ENCODE data around the gene STYK1.

Gene STYK1, protein sequence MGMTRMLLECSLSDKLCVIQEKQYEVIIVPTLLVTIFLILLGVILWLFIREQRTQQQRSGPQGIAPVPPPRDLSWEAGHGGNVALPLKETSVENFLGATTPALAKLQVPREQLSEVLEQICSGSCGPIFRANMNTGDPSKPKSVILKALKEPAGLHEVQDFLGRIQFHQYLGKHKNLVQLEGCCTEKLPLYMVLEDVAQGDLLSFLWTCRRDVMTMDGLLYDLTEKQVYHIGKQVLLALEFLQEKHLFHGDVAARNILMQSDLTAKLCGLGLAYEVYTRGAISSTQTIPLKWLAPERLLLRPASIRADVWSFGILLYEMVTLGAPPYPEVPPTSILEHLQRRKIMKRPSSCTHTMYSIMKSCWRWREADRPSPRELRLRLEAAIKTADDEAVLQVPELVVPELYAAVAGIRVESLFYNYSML

DNA sequence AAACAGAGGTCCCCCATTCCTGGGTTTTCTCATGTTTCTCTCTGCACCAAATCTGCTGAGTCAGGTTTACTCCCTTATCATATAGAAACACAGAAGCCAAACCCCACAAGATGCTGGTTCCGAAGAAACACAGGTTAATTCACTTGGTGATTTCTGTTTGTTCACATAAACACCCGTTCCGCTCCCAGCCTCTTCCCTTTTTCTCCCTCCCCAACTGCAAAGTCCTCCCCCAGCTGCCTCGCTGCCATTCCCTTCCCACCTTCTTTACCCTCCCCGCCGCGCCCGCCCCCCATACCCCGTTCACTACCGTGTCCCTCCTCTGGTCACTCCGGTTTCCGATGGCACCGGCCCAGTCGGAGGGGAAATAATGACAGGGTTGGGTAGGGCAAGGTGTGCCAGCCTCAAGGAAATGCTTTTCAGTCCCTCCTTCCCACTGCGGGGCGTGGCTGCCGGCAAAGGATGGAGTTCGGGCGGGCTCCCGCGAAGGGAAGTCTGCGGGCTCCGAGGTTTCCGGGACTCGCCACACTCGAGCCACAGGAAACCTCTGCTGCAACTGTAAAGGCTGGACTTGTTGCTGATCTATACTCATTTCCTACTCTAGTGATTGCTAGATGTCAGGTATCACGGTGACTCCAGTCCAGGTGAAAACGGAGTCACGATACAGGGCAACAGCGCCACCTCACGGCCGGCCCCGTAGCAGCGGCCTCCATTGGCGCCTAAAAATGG lies at the start of gene STYK1:
Gene STYK1 (minus strand): TSS at position 394 of the 726 bp plus-strand sequence. CDS start 39,434 bp downstream, outside the sequence.
- TF ChIP-seq, protein P1, sequence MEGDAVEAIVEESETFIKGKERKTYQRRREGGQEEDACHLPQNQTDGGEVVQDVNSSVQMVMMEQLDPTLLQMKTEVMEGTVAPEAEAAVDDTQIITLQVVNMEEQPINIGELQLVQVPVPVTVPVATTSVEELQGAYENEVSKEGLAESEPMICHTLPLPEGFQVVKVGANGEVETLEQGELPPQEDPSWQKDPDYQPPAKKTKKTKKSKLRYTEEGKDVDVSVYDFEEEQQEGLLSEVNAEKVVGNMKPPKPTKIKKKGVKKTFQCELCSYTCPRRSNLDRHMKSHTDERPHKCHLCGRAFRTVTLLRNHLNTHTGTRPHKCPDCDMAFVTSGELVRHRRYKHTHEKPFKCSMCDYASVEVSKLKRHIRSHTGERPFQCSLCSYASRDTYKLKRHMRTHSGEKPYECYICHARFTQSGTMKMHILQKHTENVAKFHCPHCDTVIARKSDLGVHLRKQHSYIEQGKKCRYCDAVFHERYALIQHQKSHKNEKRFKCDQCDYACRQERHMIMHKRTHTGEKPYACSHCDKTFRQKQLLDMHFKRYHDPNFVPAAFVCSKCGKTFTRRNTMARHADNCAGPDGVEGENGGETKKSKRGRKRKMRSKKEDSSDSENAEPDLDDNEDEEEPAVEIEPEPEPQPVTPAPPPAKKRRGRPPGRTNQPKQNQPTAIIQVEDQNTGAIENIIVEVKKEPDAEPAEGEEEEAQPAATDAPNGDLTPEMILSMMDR (IDR thresholded peaks at IDR 0.05), result peak; percentile 99

- TF ChIP-seq, protein P1 (IDR thresholded peaks at IDR 0.05), result no peak
These were observed 49.3 kb upstream of the STYK1 start, which contains the start of gene YBX3 for GRCh38 chr12:10722905-10723746. YBX3 (minus strand) TSS chr12:10723323; CDS start chr12:10723111, 212 bp downstream.

GRCh38 chr12:10722502-10722904 lies 48.7 kb upstream of the STYK1 start:
- TF ChIP-seq, protein P1 (IDR thresholded peaks at IDR 0.05), result peak; percentile 19; the same call in 1 of the 2 replicates

DNA sequence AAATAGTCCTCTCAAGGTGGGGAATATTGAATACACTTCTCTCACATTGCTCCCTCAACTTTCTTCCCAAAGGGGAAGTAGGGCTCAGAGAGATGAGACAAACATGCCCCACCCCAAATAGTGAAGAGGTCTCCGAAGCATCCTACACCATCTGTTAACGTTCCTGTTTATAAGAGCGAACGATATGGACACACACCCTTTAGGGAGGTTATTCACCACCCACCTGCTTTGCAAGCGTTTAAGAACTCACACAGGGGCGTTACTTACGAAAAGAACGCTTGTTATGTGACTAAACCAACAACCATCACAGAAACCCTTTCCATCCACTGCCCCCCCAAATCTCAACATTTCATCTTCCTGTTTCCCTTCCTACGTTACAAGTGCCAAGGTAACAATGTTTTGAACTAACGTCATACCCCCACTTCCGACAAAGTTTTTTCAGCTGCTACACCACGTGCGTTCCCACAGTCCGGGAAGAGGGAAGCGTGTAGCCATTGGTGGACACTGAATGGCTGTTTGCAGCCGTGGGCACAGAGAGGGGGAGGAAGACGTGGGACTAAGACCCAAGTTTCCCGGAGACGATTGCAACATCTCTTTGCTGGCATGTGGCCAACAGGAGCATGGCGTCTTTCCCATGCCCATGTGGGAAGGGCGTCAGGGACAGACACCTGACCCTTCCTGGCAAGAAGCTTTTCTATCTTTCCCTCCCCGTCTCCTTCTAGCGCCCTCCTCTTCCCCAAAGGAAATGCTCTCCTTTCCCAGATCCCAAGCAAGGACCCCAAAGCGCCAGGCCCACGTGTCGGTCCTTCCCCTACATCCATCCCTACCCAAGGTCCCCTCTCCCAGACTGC lies 48.0 kb upstream of the STYK1 start:
- TF ChIP-seq, protein P1 (IDR thresholded peaks at IDR 0.05), result no peak

DNA sequence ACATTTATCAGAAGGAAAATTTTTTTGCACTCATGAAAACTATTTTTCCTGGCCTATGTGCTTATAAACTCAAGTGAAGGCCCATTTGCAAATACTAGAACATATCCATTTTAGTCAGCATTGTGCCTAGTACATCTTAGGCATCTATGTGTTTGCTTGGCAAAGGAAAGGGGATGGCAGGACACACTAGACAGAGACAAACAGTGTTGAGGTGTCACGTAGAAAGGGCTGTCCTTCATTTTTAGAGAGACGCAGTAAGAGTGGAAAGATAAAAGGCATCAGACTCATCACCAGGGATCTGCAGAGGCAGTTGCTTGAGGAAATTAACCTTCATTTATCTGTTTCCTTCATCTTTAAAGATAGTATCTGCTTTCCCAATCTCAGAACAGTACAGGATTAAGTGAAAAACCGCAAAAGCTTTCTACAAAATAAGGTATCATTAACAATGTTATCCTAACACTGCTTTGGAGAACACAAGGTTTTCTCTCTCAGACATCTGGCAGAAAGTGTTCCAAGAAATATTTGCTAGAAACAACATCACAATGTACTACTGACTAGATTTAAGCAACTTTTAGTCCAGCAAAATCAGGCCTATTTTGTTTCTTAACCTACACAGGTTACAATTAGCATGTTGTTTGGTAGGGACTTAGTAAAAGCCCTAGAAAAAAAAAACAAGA lies 47.3 kb upstream of the STYK1 start:
- TF ChIP-seq, protein P1 (IDR thresholded peaks at IDR 0.05), result no peak

GRCh38 chr12:10719482-10719881 lies 45.6 kb upstream of the STYK1 start:
- TF ChIP-seq, protein P1 (IDR thresholded peaks at IDR 0.05), result no peak
